ENCODE data around the gene SPATA31C1. TPM values are rescaled to one million over a fixed set of nuclear protein-coding genes. Genes with fewer than 3 reads are reported as not detected.

The SPATA31C1 gene
- total RNA-seq, 1 experiment from 2014 or later, result 0.15 TPM

DNA sequence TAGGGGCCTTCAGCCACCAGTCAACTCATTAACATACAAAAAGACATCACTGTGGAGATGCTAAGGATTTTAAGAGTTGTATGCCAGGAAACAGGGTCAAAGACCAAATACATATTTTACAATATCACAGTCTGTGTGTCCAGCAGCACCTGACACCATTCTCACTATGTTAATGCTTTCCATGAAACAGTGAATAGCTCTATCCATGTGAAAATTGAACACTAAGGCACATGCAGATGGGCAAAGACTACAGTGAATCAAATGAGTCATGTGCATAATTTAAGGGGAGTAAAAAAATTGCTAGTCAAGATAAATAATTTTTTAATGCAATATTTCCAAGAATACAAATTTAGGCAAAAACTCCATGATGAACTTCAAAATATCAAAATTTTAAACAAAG, 42.7 kb upstream of the SPATA31C1 start:
- H4K91ac ChIP-seq (ENCODE audit: insufficient read length, low read depth, low read length), result no peak overlapping the region
- TF ChIP-seq, protein P1, sequence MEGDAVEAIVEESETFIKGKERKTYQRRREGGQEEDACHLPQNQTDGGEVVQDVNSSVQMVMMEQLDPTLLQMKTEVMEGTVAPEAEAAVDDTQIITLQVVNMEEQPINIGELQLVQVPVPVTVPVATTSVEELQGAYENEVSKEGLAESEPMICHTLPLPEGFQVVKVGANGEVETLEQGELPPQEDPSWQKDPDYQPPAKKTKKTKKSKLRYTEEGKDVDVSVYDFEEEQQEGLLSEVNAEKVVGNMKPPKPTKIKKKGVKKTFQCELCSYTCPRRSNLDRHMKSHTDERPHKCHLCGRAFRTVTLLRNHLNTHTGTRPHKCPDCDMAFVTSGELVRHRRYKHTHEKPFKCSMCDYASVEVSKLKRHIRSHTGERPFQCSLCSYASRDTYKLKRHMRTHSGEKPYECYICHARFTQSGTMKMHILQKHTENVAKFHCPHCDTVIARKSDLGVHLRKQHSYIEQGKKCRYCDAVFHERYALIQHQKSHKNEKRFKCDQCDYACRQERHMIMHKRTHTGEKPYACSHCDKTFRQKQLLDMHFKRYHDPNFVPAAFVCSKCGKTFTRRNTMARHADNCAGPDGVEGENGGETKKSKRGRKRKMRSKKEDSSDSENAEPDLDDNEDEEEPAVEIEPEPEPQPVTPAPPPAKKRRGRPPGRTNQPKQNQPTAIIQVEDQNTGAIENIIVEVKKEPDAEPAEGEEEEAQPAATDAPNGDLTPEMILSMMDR (conservative IDR thresholded peaks at IDR 0.05), result no peak
- no peak overlapping the region for H3T11ph ChIP-seq (ENCODE audit: low read length)

More for the DNA sequence above, 42.7 kb upstream of the SPATA31C1 start:
- no peak overlapping the region for H2BK20ac ChIP-seq (ENCODE audit: low read depth, low read length, poor library complexity, severe bottlenecking)
- no peaks in the 10 kb centered on the region for H3K9me3 ChIP-seq (ENCODE audit: control insufficient read depth, low read depth, low read length)
- no peak overlapping the region for H3K4ac ChIP-seq (ENCODE audit: low read depth, low read length)
- H3K79me2 ChIP-seq (ENCODE audit: insufficient read depth, low read length), result no peaks in the 10 kb centered on the region
- H3K9ac ChIP-seq (ENCODE audit: extremely low read depth, insufficient read length, low read length), result no peak overlapping the region
- peaks cover 11% of the 10 kb centered on the region; the same call in 1 of the 2 replicates for H3K4me1 ChIP-seq (ENCODE audit: insufficient read depth, low read length)
- no peak overlapping the region for H4K8ac ChIP-seq (replicated peaks; ENCODE audit: insufficient read length, low read depth, low read length)
- no peaks in the 10 kb centered on the region for H4K20me1 ChIP-seq (ENCODE audit: control insufficient read depth, insufficient read depth, insufficient read length)
- H3K14ac ChIP-seq (ENCODE audit: insufficient read depth, low read length), result no peak overlapping the region
- no peak for DNase-seq
- no peak overlapping the region for H2AFZ ChIP-seq (ENCODE audit: low read length)
- H3K4me3 Mint-ChIP-seq, result no peak overlapping the region
- no peak overlapping the region for H3K27ac Mint-ChIP-seq
- no peaks in the 10 kb centered on the region for H3K27me3 ChIP-seq (ENCODE audit: insufficient read depth, low read length)
- H2BK15ac ChIP-seq (ENCODE audit: low read depth, low read length), result no peak overlapping the region
- no peaks in the 10 kb centered on the region for H3K23me2 ChIP-seq (ENCODE audit: insufficient read length, low read depth, low read length, poor library complexity, severe bottlenecking)
- H3K27ac ChIP-seq (ENCODE audit: insufficient read length, low read depth, low read length), result no peak overlapping the region
- peaks cover 0 to 9% of the 10 kb centered on the region in 2 experiments; a peak in 2 of 5 replicates for H3K9me3 Mint-ChIP-seq
- no peak overlapping the region for H2BK12ac ChIP-seq (ENCODE audit: insufficient read length, low read depth, low read length)
- no peak overlapping the region for H3K18ac ChIP-seq (ENCODE audit: insufficient read length, low read depth, low read length)
- H3K79me1 ChIP-seq (ENCODE audit: insufficient read depth, low read depth, low read length, poor library complexity, severe bottlenecking), result no peaks in the 10 kb centered on the region
- no peak overlapping the region for H2BK120ac ChIP-seq (ENCODE audit: low read depth, low read length, poor library complexity, severe bottlenecking)
- no peak overlapping the region for H3K4me2 ChIP-seq (ENCODE audit: insufficient read depth, insufficient read length, low read length)
- no peak overlapping the region for H3K56ac ChIP-seq (ENCODE audit: insufficient read length, low read depth, low read length)
- H4K5ac ChIP-seq (ENCODE audit: insufficient read length, low read depth, low read length), result no peak overlapping the region
- peaks cover 2 to 8% (median 3%) of the 10 kb centered on the region in 3 experiments; a peak in 4 of 7 replicates for H3K36me3 Mint-ChIP-seq (ENCODE audit: insufficient read depth in 1 of 3, low read depth in 3 of 3)
- no peak overlapping the region for H2AK5ac ChIP-seq (ENCODE audit: insufficient read length, low read length)
- H3K23ac ChIP-seq (ENCODE audit: insufficient read length, low read depth, low read length), result no peak overlapping the region
- peaks cover 1% of the 10 kb centered on the region; the same call in 1 of the 2 replicates for H3K27me3 Mint-ChIP-seq (ENCODE audit: low read depth)
- peaks cover 30 to 31% of the 10 kb centered on the region in 2 experiments for H3K4me1 Mint-ChIP-seq
- H2BK5ac ChIP-seq (ENCODE audit: insufficient read length, low read length), result no peak overlapping the region

Measured in H9 (cell line).